C4-2B (cell line): ENCODE measurements around the gene TRIM5.

Experiments used
- ZFX ChIP-seq: fragments of 450-650 bp; IDR thresholded peaks from 2 replicates; pipeline ENCODE4 v1.6.1; 2017
- TF ChIP-seq, protein P1 (sequence below): fragments of 450-650 bp; conservative IDR thresholded peaks from 2 replicates; pipeline ENCODE4 v1.5.1; 2017; ENCODE audit warnings: mild to moderate bottlenecking

GRCh38 chr11:5698281-5698680, 13.4 kb upstream of the TRIM5 start:
- TF ChIP-seq, protein P1, sequence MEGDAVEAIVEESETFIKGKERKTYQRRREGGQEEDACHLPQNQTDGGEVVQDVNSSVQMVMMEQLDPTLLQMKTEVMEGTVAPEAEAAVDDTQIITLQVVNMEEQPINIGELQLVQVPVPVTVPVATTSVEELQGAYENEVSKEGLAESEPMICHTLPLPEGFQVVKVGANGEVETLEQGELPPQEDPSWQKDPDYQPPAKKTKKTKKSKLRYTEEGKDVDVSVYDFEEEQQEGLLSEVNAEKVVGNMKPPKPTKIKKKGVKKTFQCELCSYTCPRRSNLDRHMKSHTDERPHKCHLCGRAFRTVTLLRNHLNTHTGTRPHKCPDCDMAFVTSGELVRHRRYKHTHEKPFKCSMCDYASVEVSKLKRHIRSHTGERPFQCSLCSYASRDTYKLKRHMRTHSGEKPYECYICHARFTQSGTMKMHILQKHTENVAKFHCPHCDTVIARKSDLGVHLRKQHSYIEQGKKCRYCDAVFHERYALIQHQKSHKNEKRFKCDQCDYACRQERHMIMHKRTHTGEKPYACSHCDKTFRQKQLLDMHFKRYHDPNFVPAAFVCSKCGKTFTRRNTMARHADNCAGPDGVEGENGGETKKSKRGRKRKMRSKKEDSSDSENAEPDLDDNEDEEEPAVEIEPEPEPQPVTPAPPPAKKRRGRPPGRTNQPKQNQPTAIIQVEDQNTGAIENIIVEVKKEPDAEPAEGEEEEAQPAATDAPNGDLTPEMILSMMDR, result no peak
- TF ChIP-seq ZFX, result no peak
